PC-9 (cell line): ENCODE results near the gene ITM2C. TPM values are rescaled to one million over a fixed set of nuclear protein-coding genes. Genes with fewer than 3 reads are reported as not detected.
A peak's percentile ranks its signal among the peaks of the same experiment; 100 is the strongest.

Source experiments
- BruUV-seq: library from RNA; stranded (reverse); fragments of 400-500 nt; replicated peaks from 2 replicates; lab custom pipeline; 2021; lab: Mats Ljungman, UMichigan
- CTCF ChIA-PET: fragments of 300-600 bp; sonication (Branson Sonifier 250); formaldehyde crosslinking; loops from one replicate; lab custom pipeline; 2022; ENCODE audit warnings: antibody characterized with exemption; lab: Charles Lee
- POLR2A ChIA-PET: fragments of 300-600 bp; sonication (Branson Sonifier 250); formaldehyde crosslinking; loops from one replicate; lab custom pipeline; 2022; ENCODE audit warnings: antibody characterized with exemption; ENCODE audit not compliant: unreplicated experiment; lab: Charles Lee
- DNase-seq, 2 experiments: peaks; one replicate each; pipeline versions ENCODE4 v3.0.0 to v3.0.0-alpha.2; 2015 to 2022; ENCODE audit warnings: mixed read lengths in 1 of 2
- H2AFZ ChIP-seq: fragments of 200-600 bp; sonication (generic); 2 replicates; pipeline ENCODE4 v1.8.1; 2017; ENCODE audit warnings: antibody characterized with exemption
- H3F3A ChIP-seq: fragments of 200-600 bp; sonication (generic); 2 replicates; pipeline ENCODE4 v1.8.1; 2017; ENCODE audit warnings: antibody characterized with exemption, mild to moderate bottlenecking, low read depth; ENCODE audit not compliant: insufficient read depth
- H3K27ac ChIP-seq: fragments of 200-600 bp; sonication (generic); 2 replicates; pipeline ENCODE4 v1.6.1; 2016; ENCODE audit warnings: mixed run types
- H3K27me3 ChIP-seq: fragments of 200-600 bp; sonication (generic); 2 replicates; pipeline ENCODE4 v1.6.1; 2016; ENCODE audit warnings: low read depth, mixed run types; ENCODE audit not compliant: insufficient read depth
- H3K36me3 ChIP-seq: fragments of 200-600 bp; sonication (generic); 2 replicates; pipeline ENCODE4 v1.6.1; 2016; ENCODE audit warnings: low read depth, mixed run types
- H3K4me1 ChIP-seq: fragments of 200-600 bp; sonication (generic); replicated peaks from 2 replicates; pipeline ENCODE4 v1.6.1; 2016; ENCODE audit warnings: mixed run types; ENCODE audit not compliant: insufficient read depth
- H3K4me2 ChIP-seq: fragments of 200-600 bp; sonication (generic); 2 replicates; pipeline ENCODE4 v1.6.1; 2017; ENCODE audit warnings: mixed run types
- H3K4me3 ChIP-seq: fragments of 200-600 bp; sonication (generic); 2 replicates; pipeline ENCODE4 v1.6.1; 2016; ENCODE audit warnings: mixed run types
- H3K79me2 ChIP-seq: fragments of 200-600 bp; sonication (generic); 2 replicates; pipeline ENCODE4 v1.6.1; 2017; ENCODE audit warnings: low read depth, mixed run types
- H3K9me2 ChIP-seq: fragments of 200-600 bp; sonication (generic); 2 replicates; pipeline ENCODE4 v1.8.1; 2017; ENCODE audit warnings: mild to moderate bottlenecking; ENCODE audit not compliant: insufficient read depth
- H3K9me3 ChIP-seq: fragments of 200-600 bp; sonication (generic); 2 replicates; pipeline ENCODE4 v1.8.1; 2016; ENCODE audit warnings: low read depth; ENCODE audit not compliant: insufficient read depth
- H4K20me1 ChIP-seq: fragments of 200-600 bp; sonication (generic); 2 replicates; pipeline ENCODE4 v1.8.1; 2017; ENCODE audit not compliant: insufficient read depth
- EZH2 ChIP-seq: fragments of 200-600 bp; sonication (generic); IDR thresholded peaks from 2 replicates; pipeline ENCODE4 v1.8.0; 2017; ENCODE audit warnings: antibody characterized with exemption, low read depth
- intact Hi-C: fragments of 100-400 bp; cut with micrococcal nuclease; formaldehyde crosslinking; loops from one replicate; pipeline ENCODE4 v1.10.0; 2022; ENCODE audit not compliant: unreplicated experiment
- total RNA-seq: library from RNA; stranded (reverse); gene quantifications from 2 replicates; pipeline ENCODE4 v1.2.3, GENCODE V29; 2021
- TF ChIP-seq, protein P1 (sequence below): fragments of 200-600 bp; sonication (generic); conservative IDR thresholded peaks from 2 replicates; pipeline ENCODE4 v1.6.1; 2017; ENCODE audit warnings: mixed run types, antibody characterized with exemption, mild to moderate bottlenecking, moderate library complexity

The ITM2C gene
- total RNA-seq, 1 experiment from 2014 or later, result 76.0 TPM

DNA sequence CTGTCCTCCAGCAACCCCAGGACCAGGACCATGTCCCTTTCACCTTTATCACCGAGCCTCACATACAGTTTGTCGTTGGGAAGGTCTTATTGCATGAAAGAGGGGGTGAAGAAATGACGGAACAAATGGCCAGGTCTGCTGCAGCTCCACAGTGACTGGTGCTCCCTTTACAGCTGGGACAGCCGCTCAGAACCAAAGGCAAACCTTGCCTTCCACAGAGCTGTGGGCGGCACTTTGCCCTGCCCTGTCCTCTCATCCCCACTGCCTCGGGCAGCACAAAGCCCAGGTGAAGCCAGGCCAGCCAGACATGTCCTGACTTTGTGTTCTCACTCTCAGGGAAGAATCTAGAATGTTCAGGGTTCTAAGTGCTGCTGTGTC lies 59.3 kb downstream of the ITM2C start:
- Histone ChIP-seq H2AFZ (no peak overlapping the region), H3K4me1 (no peaks in the 10 kb centered on the region), H3K79me2 (no peaks in the 10 kb centered on the region), H3F3A (no peaks in the 10 kb centered on the region), H4K20me1 (no peaks in the 10 kb centered on the region), H3K36me3 (no peaks in the 10 kb centered on the region), H3K4me3 (no peak overlapping the region), H3K9me2 (no peaks in the 10 kb centered on the region), H3K27ac (no peak overlapping the region), H3K9me3 (no peaks in the 10 kb centered on the region), H3K4me2 (no peak overlapping the region), H3K27me3 (peaks cover 14% of the 10 kb centered on the region; the same call in 1 of the 2 replicates)
- ChIA-PET CTCF (interaction anchor here (0.7 kb wide), 1 partner anchor 100 kb away, joined by 4 read pairs; no protein-coding TSS in a partner anchor), POLR2A (no interaction called here)
- TF ChIP-seq, protein P1, sequence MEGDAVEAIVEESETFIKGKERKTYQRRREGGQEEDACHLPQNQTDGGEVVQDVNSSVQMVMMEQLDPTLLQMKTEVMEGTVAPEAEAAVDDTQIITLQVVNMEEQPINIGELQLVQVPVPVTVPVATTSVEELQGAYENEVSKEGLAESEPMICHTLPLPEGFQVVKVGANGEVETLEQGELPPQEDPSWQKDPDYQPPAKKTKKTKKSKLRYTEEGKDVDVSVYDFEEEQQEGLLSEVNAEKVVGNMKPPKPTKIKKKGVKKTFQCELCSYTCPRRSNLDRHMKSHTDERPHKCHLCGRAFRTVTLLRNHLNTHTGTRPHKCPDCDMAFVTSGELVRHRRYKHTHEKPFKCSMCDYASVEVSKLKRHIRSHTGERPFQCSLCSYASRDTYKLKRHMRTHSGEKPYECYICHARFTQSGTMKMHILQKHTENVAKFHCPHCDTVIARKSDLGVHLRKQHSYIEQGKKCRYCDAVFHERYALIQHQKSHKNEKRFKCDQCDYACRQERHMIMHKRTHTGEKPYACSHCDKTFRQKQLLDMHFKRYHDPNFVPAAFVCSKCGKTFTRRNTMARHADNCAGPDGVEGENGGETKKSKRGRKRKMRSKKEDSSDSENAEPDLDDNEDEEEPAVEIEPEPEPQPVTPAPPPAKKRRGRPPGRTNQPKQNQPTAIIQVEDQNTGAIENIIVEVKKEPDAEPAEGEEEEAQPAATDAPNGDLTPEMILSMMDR, result no peak
- TF ChIP-seq EZH2, result no peak
- intact Hi-C loops, result no loop called here
- no peak for DNase-seq
- BruUV-seq, result no TSS peak

DNA sequence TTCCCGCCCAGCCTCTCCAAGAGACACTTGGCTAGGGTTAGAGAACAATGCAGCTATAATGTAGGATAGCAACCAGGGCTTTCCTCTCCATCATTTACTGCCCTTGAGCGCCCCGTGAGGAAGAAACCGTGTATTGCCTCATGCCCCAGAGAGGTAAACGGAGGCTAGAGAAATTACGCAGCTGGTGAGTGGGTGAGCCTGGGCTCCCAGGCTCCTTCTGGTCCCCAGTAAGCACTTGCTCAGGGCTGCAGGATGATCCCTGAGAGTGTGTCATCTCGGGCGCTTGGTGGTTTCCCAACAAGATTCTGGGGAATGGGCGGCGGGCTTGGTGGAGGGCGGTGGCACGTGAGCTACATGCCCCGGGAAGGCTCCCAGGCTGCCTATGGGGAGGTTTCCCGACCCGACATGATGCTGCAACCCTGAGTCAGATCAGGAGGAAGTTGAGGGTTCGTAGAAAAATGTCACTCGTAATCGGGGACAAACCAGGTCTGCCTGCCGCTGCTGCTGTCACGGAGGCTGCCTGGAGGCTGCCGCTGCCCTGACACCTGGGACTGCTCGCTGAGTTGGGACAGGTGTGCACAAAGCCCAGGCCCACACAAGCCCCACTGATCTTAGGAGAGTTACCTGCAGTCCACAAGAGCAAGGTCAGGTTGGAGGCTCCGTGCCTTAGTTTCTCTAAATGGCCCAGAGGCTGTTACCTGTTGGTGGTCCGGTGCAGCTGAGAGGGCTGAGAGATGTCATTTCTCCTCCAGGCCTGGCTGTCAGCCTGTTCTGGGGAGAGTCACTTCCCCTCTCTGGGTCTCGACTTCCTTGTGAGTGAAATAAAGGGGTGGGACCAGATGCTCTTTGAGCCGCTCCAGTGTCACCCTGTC lies 60.0 kb downstream of the ITM2C start, which contains the start of gene GPR55:
GPR55 (minus strand) TSS at position 773 of the 872 bp plus-strand sequence. CDS start 14,280 bp downstream, outside the sequence.
- no peaks in the 10 kb centered on the region for H3F3A ChIP-seq
- no peak within 1 kb of the TSS for H3K4me2 ChIP-seq
- no peaks in the 10 kb centered on the region for H3K36me3 ChIP-seq
- CTCF ChIA-PET, result interaction anchor here (0.7 kb wide), 1 partner anchor 100 kb away, joined by 4 read pairs; no protein-coding TSS in a partner anchor
- no peak within 1 kb of the TSS for H3K27ac ChIP-seq
- H3K4me3 ChIP-seq, result no peak within 1 kb of the TSS
- no peak within 1 kb of the TSS for H2AFZ ChIP-seq
- intact Hi-C loops, result no loop called here
- no peaks in the 10 kb centered on the region for H3K9me2 ChIP-seq
- POLR2A ChIA-PET, result no interaction called here
- H3K4me1 ChIP-seq, result no peaks in the 10 kb centered on the region
- BruUV-seq, result no TSS peak
- H3K9me3 ChIP-seq, result no peaks in the 10 kb centered on the region
- H3K79me2 ChIP-seq, result no peaks in the 10 kb centered on the region
- peaks cover 14% of the 10 kb centered on the region; the same call in 1 of the 2 replicates for H3K27me3 ChIP-seq
- no peak for DNase-seq
- H4K20me1 ChIP-seq, result no peaks in the 10 kb centered on the region
- no peak for TF ChIP-seq EZH2
- TF ChIP-seq, protein P1, result peak; percentile 42; the same call in 1 of the 2 replicates

DNA sequence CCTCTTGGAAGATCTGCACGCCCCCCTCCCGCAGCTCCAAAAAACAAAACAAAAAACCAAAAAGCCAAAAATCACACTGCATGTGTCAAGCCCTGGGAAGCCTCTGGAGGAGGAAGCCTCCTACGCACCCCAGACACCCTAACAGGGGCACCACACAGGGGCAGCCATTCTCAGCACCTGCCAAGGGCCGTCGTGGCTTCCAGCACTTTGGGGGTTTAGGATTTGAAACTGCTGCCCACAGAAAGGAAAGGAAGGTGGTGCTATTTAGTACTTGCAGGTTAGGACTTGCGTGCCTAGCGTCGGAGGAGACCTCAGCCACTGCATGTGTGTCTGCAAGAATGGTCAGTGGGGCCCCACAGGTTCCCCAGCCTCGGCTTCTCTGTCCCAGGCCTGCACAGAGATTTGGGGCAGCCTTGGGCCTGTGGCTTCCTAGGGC lies 60.7 kb downstream of the ITM2C start:
- no TSS peak for BruUV-seq
- no peaks in the 10 kb centered on the region for H3K9me3 ChIP-seq
- ChIA-PET POLR2A (no interaction called here), CTCF (no interaction called here)
- no peaks in the 10 kb centered on the region for H3F3A ChIP-seq
- H2AFZ ChIP-seq, result no peak overlapping the region
- no peaks in the 10 kb centered on the region for H3K79me2 ChIP-seq
- no peak overlapping the region for H3K27ac ChIP-seq
- DNase-seq, result no peak
- intact Hi-C loops, result no loop called here
- no peak overlapping the region for H3K4me2 ChIP-seq
- TF ChIP-seq, protein P1, result no peak
- no peak for TF ChIP-seq EZH2
- no peaks in the 10 kb centered on the region for H4K20me1 ChIP-seq
- H3K27me3 ChIP-seq, result peaks cover 14% of the 10 kb centered on the region; the same call in 1 of the 2 replicates
- no peak overlapping the region for H3K4me3 ChIP-seq
- H3K9me2 ChIP-seq, result no peaks in the 10 kb centered on the region
- H3K4me1 ChIP-seq, result no peaks in the 10 kb centered on the region
- H3K36me3 ChIP-seq, result no peaks in the 10 kb centered on the region
